ENCODE data around the gene GNRHR. TPM values are rescaled to one million over a fixed set of nuclear protein-coding genes. Genes with fewer than 3 reads are reported as not detected.

Gene GNRHR, protein sequence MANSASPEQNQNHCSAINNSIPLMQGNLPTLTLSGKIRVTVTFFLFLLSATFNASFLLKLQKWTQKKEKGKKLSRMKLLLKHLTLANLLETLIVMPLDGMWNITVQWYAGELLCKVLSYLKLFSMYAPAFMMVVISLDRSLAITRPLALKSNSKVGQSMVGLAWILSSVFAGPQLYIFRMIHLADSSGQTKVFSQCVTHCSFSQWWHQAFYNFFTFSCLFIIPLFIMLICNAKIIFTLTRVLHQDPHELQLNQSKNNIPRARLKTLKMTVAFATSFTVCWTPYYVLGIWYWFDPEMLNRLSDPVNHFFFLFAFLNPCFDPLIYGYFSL
- not detected for total RNA-seq
- long read RNA-seq, result 0 reads

DNA sequence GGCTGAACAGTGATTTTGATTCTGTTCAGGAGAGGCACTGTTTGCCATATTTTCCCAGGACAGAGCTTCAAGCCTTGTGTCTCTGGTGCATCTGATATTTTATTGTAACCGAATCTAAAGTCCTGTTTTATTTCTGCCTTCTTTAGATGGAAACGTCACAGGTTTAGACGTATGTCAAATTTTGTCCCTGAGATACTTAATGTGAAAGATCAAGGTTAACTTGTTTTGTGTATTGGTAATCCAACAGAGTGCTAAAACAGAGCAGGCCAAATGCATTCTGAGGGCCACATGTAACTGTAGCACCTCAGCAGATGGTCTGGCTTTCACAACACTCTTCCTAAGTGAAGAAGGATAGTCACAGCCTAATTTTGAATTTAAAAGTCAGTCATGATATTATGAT, at the start of gene GNRHR:
TSS of gene GNRHR (minus strand) at position 101 of the 400 bp plus-strand sequence. CDS start at position 48, 53 bp downstream.
- Histone ChIP-seq H3K9me3 (no peaks in the 10 kb centered on the region), H3K36me3 (no peaks in the 10 kb centered on the region), H3K27ac (no peak within 1 kb of the TSS), H3K4me1 (no peaks in the 10 kb centered on the region), H3K4me3 (no peak within 1 kb of the TSS), H3K27me3 (no peaks in the 10 kb centered on the region)
- intact Hi-C loops (cut with DNase I), result no loop called here
- 81% methylated on average over 3 of the region's 3 CpGs for WGBS (ENCODE audit: insufficient coverage, low coverage, low lambda C conversion rate, missing lambda C conversion rate)
- DNase-seq (no peak), ATAC-seq (no peak)
- TF ChIP-seq POLR2A (IDR thresholded peaks at IDR 0.05), result no peak
- TF ChIP-seq, protein P1, sequence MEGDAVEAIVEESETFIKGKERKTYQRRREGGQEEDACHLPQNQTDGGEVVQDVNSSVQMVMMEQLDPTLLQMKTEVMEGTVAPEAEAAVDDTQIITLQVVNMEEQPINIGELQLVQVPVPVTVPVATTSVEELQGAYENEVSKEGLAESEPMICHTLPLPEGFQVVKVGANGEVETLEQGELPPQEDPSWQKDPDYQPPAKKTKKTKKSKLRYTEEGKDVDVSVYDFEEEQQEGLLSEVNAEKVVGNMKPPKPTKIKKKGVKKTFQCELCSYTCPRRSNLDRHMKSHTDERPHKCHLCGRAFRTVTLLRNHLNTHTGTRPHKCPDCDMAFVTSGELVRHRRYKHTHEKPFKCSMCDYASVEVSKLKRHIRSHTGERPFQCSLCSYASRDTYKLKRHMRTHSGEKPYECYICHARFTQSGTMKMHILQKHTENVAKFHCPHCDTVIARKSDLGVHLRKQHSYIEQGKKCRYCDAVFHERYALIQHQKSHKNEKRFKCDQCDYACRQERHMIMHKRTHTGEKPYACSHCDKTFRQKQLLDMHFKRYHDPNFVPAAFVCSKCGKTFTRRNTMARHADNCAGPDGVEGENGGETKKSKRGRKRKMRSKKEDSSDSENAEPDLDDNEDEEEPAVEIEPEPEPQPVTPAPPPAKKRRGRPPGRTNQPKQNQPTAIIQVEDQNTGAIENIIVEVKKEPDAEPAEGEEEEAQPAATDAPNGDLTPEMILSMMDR (IDR thresholded peaks at IDR 0.05), result no peak

DNA sequence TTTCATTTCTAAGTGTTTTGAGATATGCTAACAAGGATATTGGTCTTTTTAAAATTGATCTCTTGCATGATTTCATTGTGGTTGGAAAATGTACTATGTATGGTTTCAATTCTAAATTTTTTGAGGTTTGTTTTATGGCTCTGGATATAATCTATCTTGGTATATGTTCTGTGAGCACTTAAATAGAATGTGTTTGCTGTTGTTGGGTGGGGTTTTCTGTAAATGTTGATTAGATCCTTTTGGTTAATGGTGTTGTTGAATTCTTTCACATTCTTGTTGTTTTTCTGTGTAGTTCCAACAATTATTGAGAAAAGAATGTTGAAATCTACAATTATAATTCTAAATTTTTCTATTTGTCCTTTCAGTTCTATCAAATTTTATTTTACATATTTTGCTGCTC, 42.6 kb upstream of the GNRHR start:
- no peaks in the 10 kb centered on the region for H3K4me1 ChIP-seq
- intact Hi-C loops (cut with DNase I), result no loop called here
- no peak overlapping the region for H3K27ac ChIP-seq
- no peak for ATAC-seq
- H3K36me3 ChIP-seq, result no peaks in the 10 kb centered on the region
- H3K9me3 ChIP-seq, result no peaks in the 10 kb centered on the region
- H3K4me3 ChIP-seq, result no peak overlapping the region
- no peak for DNase-seq
- no peaks in the 10 kb centered on the region for H3K27me3 ChIP-seq
- TF ChIP-seq, protein P1 (IDR thresholded peaks at IDR 0.05), result no peak
- TF ChIP-seq POLR2A (IDR thresholded peaks at IDR 0.05), result no peak

DNA sequence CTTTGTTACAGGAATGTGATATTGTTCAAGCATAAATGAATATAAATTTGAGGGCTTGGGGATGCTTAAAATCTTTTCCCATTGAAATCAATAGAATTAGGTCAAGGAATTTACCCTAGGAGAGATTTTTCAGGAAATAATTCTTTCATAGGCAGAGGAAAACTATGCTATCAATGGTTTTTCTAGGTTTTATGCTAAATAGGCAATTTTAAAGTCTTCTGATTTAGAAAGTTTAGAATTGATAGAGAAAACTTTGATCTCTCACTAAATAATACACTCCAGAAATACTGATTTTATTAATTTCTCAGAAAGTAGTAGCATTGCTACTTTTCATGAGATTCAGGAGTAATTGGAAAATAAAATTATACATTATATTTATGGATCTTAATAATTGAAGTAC, 36.5 kb upstream of the GNRHR start:
- Histone ChIP-seq H3K27ac (no peak overlapping the region), H3K36me3 (no peaks in the 10 kb centered on the region), H3K4me3 (no peak overlapping the region), H3K9me3 (no peaks in the 10 kb centered on the region), H3K4me1 (no peaks in the 10 kb centered on the region), H3K27me3 (no peaks in the 10 kb centered on the region)
- DNase-seq (no peak), ATAC-seq (no peak)
- no peak for TF ChIP-seq POLR2A (IDR thresholded peaks at IDR 0.05)
- TF ChIP-seq, protein P1 (IDR thresholded peaks at IDR 0.05), result no peak
- intact Hi-C loops (cut with DNase I), result no loop called here

DNA sequence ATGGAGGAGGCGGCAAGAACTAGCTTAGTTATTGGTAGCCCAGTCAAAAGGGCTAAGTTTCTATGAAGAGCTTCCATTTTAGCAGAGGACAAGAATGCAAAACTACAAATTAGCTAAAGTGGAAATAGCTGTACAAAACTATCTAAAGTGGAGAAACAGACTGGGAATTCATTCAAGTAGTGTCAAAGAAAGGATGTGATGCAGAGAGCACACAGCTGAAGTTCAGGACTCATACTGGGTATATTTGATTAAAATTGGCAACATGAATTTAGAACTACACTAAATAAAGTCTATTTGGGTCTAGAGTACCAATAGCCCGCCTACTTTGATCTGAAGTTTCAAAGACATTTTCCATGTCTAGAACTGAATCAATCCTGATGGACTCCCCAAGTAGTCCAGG, 33.1 kb upstream of the GNRHR start:
- ATAC-seq (no peak), DNase-seq (no peak)
- intact Hi-C loops (cut with DNase I), result no loop called here
- Histone ChIP-seq H3K9me3 (no peaks in the 10 kb centered on the region), H3K27ac (no peak overlapping the region), H3K4me3 (no peak overlapping the region), H3K4me1 (no peaks in the 10 kb centered on the region), H3K27me3 (no peaks in the 10 kb centered on the region), H3K36me3 (no peaks in the 10 kb centered on the region)
- WGBS (ENCODE audit: insufficient coverage, low coverage, low lambda C conversion rate, missing lambda C conversion rate), result no CpG with 5 or more reads among the region's 2 CpGs
- TF ChIP-seq POLR2A (IDR thresholded peaks at IDR 0.05), result no peak
- TF ChIP-seq, protein P1 (IDR thresholded peaks at IDR 0.05), result no peak

DNA sequence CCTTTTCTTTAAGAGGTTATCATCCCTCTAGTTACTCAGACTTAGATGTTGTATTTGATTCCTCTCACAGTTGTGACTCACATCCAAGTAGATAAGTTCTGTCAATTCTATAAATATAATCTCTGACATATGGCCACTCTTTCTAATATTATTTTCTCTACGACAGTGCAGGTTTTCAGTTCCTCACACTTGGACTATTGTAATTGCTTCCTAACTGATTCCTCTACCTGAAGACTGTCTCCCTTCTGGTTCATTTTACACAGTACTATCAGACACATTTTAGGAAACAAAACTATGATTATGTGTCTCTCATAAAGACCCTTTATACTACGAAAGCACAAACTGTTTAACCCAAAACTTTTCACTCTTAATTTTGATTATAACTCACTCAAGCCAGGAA, 31.3 kb upstream of the GNRHR start:
- Histone ChIP-seq H3K36me3 (no peaks in the 10 kb centered on the region), H3K9me3 (no peaks in the 10 kb centered on the region), H3K27ac (no peak overlapping the region), H3K27me3 (no peaks in the 10 kb centered on the region), H3K4me1 (no peaks in the 10 kb centered on the region), H3K4me3 (no peak overlapping the region)
- 65% methylated on average over 2 of the region's 2 CpGs for WGBS (ENCODE audit: insufficient coverage, low coverage, low lambda C conversion rate, missing lambda C conversion rate)
- no peak for ATAC-seq
- no peak for DNase-seq
- no peak for TF ChIP-seq POLR2A (IDR thresholded peaks at IDR 0.05)
- TF ChIP-seq, protein P1 (IDR thresholded peaks at IDR 0.05), result no peak
- intact Hi-C loops (cut with DNase I), result no loop called here

All from right lobe of liver (tissue), 6 donors.